ENCODE measurements around the gene KCNQ5. TPM values are rescaled to one million over a fixed set of nuclear protein-coding genes. Genes with fewer than 3 reads are reported as not detected.

KCNQ5 gene
- total RNA-seq, 2 donors from 2014 or later, result 1.3 to 8.5 TPM

- H3K27me3 Mint-ChIP-seq, result no peaks in the 10 kb centered on the region
- no peaks in the 10 kb centered on the region for H3K4me1 Mint-ChIP-seq
- no peak overlapping the region for H3K4me3 Mint-ChIP-seq
Measured at GRCh38 chr6:73076211-73076954, 454.5 kb downstream of the KCNQ5 start.

GRCh38 chr6:73078333-73078862 is 456.5 kb downstream of the KCNQ5 start:
- Mint-ChIP-seq H3K36me3 (ENCODE audit: low read depth) (no peaks in the 10 kb centered on the region), H3K27ac (no peak overlapping the region), H3K4me1 (no peaks in the 10 kb centered on the region), H3K4me3 (no peak overlapping the region), H3K9me3 (no peaks in the 10 kb centered on the region), H3K27me3 (peaks cover 3% of the 10 kb centered on the region)
- no peak for ATAC-seq (replicated peaks)

More at GRCh38 chr6:73076211-73076954, 454.5 kb downstream of the KCNQ5 start:
- no peaks in the 10 kb centered on the region for H3K36me3 Mint-ChIP-seq (ENCODE audit: low read depth)
- H3K9me3 Mint-ChIP-seq, result no peaks in the 10 kb centered on the region
- no peak for ATAC-seq (replicated peaks)
- no peak overlapping the region for H3K27ac Mint-ChIP-seq

- no peak overlapping the region for H3K27ac Mint-ChIP-seq
- no peak for ATAC-seq (replicated peaks)
- H3K9me3 Mint-ChIP-seq, result no peaks in the 10 kb centered on the region
- H3K27me3 Mint-ChIP-seq, result peaks cover 3% of the 10 kb centered on the region
- no peaks in the 10 kb centered on the region for H3K4me1 Mint-ChIP-seq
- H3K4me3 Mint-ChIP-seq, result no peak overlapping the region
- H3K36me3 Mint-ChIP-seq (ENCODE audit: low read depth), result no peaks in the 10 kb centered on the region
Measured at GRCh38 chr6:73078908-73079610, 457.2 kb downstream of the KCNQ5 start.

- H3K4me1 Mint-ChIP-seq, result no peaks in the 10 kb centered on the region
- no peak overlapping the region for H3K4me3 Mint-ChIP-seq
- H3K27ac Mint-ChIP-seq, result no peak overlapping the region
- no peaks in the 10 kb centered on the region for H3K9me3 Mint-ChIP-seq
- no peaks in the 10 kb centered on the region for H3K36me3 Mint-ChIP-seq (ENCODE audit: low read depth)
- no peak for ATAC-seq (replicated peaks)
- peaks cover 3% of the 10 kb centered on the region for H3K27me3 Mint-ChIP-seq
Measured at GRCh38 chr6:73079611-73079955, 457.7 kb downstream of the KCNQ5 start.

DNA sequence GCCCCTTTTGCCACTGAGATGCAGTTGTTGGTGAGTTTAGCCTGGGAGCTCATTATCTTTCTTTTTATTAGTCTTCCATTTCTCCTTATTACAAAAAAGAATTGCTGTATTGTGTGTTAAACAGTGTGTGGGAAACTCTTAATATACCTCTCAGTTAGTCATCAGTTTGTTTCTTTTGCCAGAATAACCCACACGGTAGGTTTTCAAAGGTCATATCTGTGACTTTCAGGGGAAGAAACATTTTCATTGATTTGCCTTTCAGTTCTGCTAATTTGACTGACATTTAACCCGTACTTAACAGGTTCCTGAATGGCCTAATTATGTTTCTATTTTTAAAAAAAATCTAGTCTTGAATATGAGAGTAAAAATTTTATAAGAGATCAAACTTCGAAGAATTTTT is 458.1 kb downstream of the KCNQ5 start:
- ATAC-seq (replicated peaks), result no peak
- Mint-ChIP-seq H3K4me3 (no peak overlapping the region), H3K27me3 (peaks cover 3% of the 10 kb centered on the region), H3K4me1 (no peaks in the 10 kb centered on the region), H3K36me3 (ENCODE audit: low read depth) (no peaks in the 10 kb centered on the region), H3K9me3 (no peaks in the 10 kb centered on the region), H3K27ac (no peak overlapping the region)

- H3K9me3 Mint-ChIP-seq, result no peaks in the 10 kb centered on the region
- no peak overlapping the region for H3K4me3 Mint-ChIP-seq
- H3K4me1 Mint-ChIP-seq, result no peaks in the 10 kb centered on the region
- H3K27me3 Mint-ChIP-seq, result peaks cover 3% of the 10 kb centered on the region
- no peaks in the 10 kb centered on the region for H3K36me3 Mint-ChIP-seq (ENCODE audit: low read depth)
- H3K27ac Mint-ChIP-seq, result no peak overlapping the region
- no peak for ATAC-seq (replicated peaks)
Measured at GRCh38 chr6:73081955-73082354, 460.1 kb downstream of the KCNQ5 start.

DNA sequence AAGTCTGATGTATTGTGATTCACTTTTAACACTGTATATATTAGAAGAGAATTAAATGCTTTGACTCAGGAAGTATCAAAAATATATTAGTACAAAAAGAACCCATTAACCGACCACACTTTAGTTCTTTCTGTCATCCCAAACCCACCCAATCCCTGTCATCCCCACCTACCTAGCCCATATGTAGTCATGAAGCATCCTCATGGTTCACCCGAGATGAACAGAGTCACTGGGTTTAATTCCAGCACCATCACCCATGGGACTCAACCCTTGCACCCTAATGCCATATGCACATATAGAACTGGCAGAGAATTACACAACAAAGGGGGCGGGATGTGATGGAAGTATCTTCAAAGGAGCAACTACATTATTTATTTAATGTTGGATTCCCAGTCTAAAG is 462.0 kb downstream of the KCNQ5 start:
- H3K4me1 Mint-ChIP-seq, result no peaks in the 10 kb centered on the region
- H3K4me3 Mint-ChIP-seq, result no peak overlapping the region
- no peaks in the 10 kb centered on the region for H3K9me3 Mint-ChIP-seq
- H3K27ac Mint-ChIP-seq, result no peak overlapping the region
- H3K27me3 Mint-ChIP-seq, result peaks cover 3% of the 10 kb centered on the region
- H3K36me3 Mint-ChIP-seq (ENCODE audit: low read depth), result no peaks in the 10 kb centered on the region
- no peak for ATAC-seq (replicated peaks)

DNA sequence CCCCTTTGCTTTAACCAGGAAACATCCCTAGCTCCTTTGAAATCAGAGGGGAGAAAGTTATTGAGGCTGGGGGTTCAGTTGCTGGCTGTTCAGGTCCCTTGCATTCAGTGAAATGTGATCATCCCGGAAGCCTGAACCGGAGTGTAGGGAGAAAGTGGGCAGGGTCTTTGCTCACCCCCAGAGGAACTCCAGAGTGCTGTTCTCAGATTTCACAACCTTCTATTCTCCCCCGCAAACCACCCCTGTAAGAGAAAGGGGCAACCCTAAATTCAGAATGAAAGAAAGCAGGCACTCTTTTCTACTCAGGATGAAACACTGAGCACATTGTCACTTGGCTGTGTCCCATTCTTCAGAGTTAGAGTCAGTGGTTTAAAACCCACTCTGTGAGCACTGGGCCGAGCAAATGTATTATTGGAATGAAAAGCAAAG is 463.6 kb downstream of the KCNQ5 start:
- no peak for ATAC-seq (replicated peaks)
- Mint-ChIP-seq H3K9me3 (no peaks in the 10 kb centered on the region), H3K4me3 (no peak overlapping the region), H3K27ac (no peak overlapping the region), H3K27me3 (peaks cover 3% of the 10 kb centered on the region), H3K36me3 (ENCODE audit: low read depth) (no peaks in the 10 kb centered on the region), H3K4me1 (no peaks in the 10 kb centered on the region)

DNA sequence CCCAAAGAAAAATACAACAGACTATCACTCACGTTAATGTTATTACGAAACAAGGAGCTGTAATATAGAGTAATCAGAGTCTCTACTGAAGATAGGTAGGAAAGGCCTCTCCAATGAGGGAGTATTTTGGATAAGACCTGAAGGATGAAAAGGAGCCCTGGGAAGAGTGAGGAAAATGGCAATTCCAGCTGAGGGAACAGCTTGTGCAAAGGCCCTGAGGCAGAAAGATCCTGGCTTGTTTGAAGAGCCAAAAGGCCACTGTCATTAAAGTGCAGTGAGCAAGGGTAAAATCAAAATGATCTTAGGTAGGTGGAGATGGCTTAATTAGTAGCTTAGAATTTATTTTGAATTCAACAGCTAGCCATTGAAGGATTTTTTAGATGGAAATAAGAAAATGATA is 464.9 kb downstream of the KCNQ5 start:
- H3K27me3 Mint-ChIP-seq, result peaks cover 3% of the 10 kb centered on the region
- no peaks in the 10 kb centered on the region for H3K36me3 Mint-ChIP-seq (ENCODE audit: low read depth)
- H3K9me3 Mint-ChIP-seq, result no peaks in the 10 kb centered on the region
- no peaks in the 10 kb centered on the region for H3K4me1 Mint-ChIP-seq
- ATAC-seq (replicated peaks), result no peak
- no peak overlapping the region for H3K4me3 Mint-ChIP-seq
- no peak overlapping the region for H3K27ac Mint-ChIP-seq

DNA sequence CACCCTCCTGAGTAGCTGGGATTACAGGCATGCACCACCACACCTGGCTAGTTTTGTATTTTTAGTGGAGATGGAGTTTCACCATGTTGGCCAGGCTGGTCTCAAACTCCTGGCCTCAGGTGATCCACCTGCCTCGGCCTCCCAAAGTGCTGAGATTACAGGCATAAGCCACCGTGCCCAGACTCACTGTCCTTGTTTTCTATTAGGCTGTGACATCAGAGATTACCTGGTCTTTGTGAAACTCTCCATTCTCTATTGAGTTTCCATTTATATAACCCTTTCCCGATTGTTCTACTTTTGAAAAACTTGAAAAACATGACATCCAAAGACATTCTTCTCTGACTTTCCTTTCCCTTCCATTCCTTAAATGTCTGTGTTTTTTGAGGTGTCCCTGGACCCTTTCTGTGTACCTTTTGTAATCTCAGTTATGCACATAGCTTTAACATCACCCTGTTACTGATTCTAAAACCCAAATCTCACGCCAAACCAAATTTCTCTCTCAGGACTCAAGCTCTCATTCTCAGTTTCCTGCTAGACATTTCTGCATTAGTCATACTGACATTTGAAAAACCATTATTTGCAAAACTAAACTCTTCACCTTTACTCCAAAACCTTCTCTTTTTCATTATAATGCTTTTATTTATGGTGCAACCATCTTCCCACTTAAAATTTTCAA is 466.4 kb downstream of the KCNQ5 start:
- no peak for ATAC-seq (replicated peaks)
- Mint-ChIP-seq H3K27ac (no peak overlapping the region), H3K9me3 (peaks cover 3% of the 10 kb centered on the region), H3K4me3 (no peak overlapping the region), H3K36me3 (ENCODE audit: low read depth) (no peaks in the 10 kb centered on the region), H3K27me3 (no peaks in the 10 kb centered on the region), H3K4me1 (no peaks in the 10 kb centered on the region)

DNA sequence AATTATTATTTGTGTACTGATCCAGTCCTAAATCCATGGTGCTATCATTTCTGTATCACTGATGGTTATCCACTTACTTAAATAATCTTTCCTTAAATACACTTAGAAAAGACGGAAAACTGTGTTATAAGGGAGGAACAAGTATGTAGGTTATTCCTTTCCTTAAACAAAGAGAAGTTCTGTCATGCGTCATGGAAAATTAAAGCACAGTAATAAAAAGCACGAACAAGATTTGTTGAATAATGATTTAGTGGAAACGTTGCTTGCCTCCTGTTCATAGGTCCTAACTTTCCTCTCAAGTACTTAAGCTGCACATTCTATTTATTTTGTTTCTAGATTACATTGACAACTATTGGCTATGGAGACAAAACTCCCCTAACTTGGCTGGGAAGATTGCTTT is 483.1 kb downstream of the KCNQ5 start:
- Mint-ChIP-seq H3K27me3 (peaks cover 2% of the 10 kb centered on the region), H3K27ac (no peak overlapping the region), H3K4me1 (no peaks in the 10 kb centered on the region), H3K4me3 (no peak overlapping the region), H3K36me3 (ENCODE audit: low read depth) (no peaks in the 10 kb centered on the region), H3K9me3 (peaks cover 12% of the 10 kb centered on the region)
- ATAC-seq (replicated peaks), result no peak

- H3K4me3 Mint-ChIP-seq, result no peak overlapping the region
- no peaks in the 10 kb centered on the region for H3K36me3 Mint-ChIP-seq (ENCODE audit: low read depth)
- ATAC-seq (replicated peaks), result no peak
- no peaks in the 10 kb centered on the region for H3K27me3 Mint-ChIP-seq
- peaks cover 6% of the 10 kb centered on the region for H3K9me3 Mint-ChIP-seq
- H3K27ac Mint-ChIP-seq, result no peak overlapping the region
- no peaks in the 10 kb centered on the region for H3K4me1 Mint-ChIP-seq
Measured at GRCh38 chr6:73107016-73107415, 485.2 kb downstream of the KCNQ5 start.

DNA sequence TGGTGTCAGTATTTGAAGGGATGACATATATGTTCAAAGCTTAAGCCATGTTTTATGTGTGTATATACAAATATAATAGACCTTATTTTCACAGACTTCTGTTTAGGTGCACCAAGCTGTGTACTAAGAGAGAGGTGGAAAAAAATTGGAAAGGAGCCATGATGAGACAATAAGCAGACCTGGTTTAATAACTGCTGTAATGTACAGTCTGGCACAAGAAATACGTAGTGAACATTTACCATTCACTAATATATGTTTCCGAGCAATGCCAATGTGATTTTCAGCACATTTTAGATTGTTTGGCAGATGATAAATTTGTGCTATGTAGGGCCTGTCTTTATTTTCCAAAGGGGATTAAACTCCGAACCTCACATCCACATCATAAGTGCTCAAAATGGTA is 487.1 kb downstream of the KCNQ5 start:
- Mint-ChIP-seq H3K9me3 (no peaks in the 10 kb centered on the region), H3K27me3 (no peaks in the 10 kb centered on the region), H3K4me3 (no peak overlapping the region), H3K27ac (no peak overlapping the region), H3K4me1 (no peaks in the 10 kb centered on the region), H3K36me3 (ENCODE audit: low read depth) (no peaks in the 10 kb centered on the region)
- ATAC-seq (replicated peaks), result no peak

- Mint-ChIP-seq H3K4me1 (no peaks in the 10 kb centered on the region), H3K27me3 (no peaks in the 10 kb centered on the region), H3K27ac (no peak overlapping the region), H3K36me3 (ENCODE audit: low read depth) (no peaks in the 10 kb centered on the region), H3K4me3 (no peak overlapping the region), H3K9me3 (no peaks in the 10 kb centered on the region)
- ATAC-seq (replicated peaks), result no peak
Measured at GRCh38 chr6:73109659-73110058, 487.8 kb downstream of the KCNQ5 start.

DNA sequence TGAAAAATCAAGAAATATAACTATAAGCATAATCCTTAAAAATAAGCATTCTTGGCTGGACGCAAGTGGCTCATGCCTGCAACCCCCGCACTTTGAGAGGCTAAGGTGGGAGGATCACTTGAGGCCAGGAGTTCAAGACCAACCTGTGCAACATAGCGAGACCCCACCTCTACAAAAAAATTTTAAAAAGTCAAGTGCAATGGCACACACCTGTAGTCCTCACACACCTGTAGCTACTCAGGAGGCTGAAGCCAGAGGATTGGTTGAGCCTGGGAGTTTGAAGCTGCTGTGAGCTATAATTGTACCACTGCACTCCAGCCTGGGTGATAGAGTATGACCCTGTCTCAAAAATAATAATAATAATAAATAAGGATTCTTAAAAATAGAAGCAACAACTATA is 494.5 kb downstream of the KCNQ5 start:
- no peaks in the 10 kb centered on the region for H3K9me3 Mint-ChIP-seq
- no peak overlapping the region for H3K27ac Mint-ChIP-seq
- no peaks in the 10 kb centered on the region for H3K36me3 Mint-ChIP-seq (ENCODE audit: low read depth)
- no peak for ATAC-seq (replicated peaks)
- no peak overlapping the region for H3K4me3 Mint-ChIP-seq
- no peaks in the 10 kb centered on the region for H3K27me3 Mint-ChIP-seq
- no peaks in the 10 kb centered on the region for H3K4me1 Mint-ChIP-seq

Measured in activated T-helper 17 cell treated with anti-CD3 and anti-CD28 coated beads, Interleukin-2, amount 50 U/mL, for 72 hours (primary cell).